ENCODE measurements around the gene FOLR2.
"Not testable (repeated sequence)": the region's sequence is repeated elsewhere in the genome, so short reads cannot be mapped to it uniquely, and the experiment has no call there.

The FOLR2 gene

GRCh38 chr11:72179804-72180396, 36.7 kb upstream of the FOLR2 start:
- no peak overlapping the region for H2AFZ ChIP-seq (ENCODE audit: low read length)
- H3K4me1 ChIP-seq (ENCODE audit: low read length) = no peaks in the 10 kb centered on the region
- no peaks in the 10 kb centered on the region for H3K36me3 ChIP-seq (replicated peaks; ENCODE audit: insufficient read depth, low read length)
- no peaks in the 10 kb centered on the region for H3F3A ChIP-seq (ENCODE audit: insufficient read depth, low read length)
- H3K27me3 ChIP-seq (replicated peaks; ENCODE audit: insufficient read depth, low read length) = no peaks in the 10 kb centered on the region
- no peaks in the 10 kb centered on the region for H3K79me2 ChIP-seq (ENCODE audit: low read length)
- no peaks in the 10 kb centered on the region for H3K9me3 ChIP-seq (replicated peaks; ENCODE audit: insufficient read depth, low read length)
- H4K20me1 ChIP-seq (ENCODE audit: insufficient read depth, low read length) = no peaks in the 10 kb centered on the region
- H3K9ac ChIP-seq (ENCODE audit: low read length) = no peak overlapping the region
- no peak overlapping the region for H3K27ac ChIP-seq (ENCODE audit: low read length)
- DNase-seq = no peak
- H3K4me2 ChIP-seq (ENCODE audit: low read depth, low read length) = no peak overlapping the region
- no peak overlapping the region for H3K4me3 ChIP-seq (ENCODE audit: low read length)
- no peak for TF ChIP-seq CTCF (IDR thresholded peaks at IDR 0.05; ENCODE audit: low read length)
- no peak for TF ChIP-seq EZH2phosphoT487 (IDR thresholded peaks at IDR 0.05; ENCODE audit: low read length)
- no peak for TF ChIP-seq EZH2 (optimal IDR thresholded peaks at IDR 0.05; ENCODE audit: low read depth, low read length)
- no peaks in the 10 kb centered on the region for H3K9me2 ChIP-seq (replicated peaks; ENCODE audit: insufficient read depth, low read length)

GRCh38 chr11:72180892-72181552, 35.6 kb upstream of the FOLR2 start:
- H3K4me3 ChIP-seq (ENCODE audit: low read length); H3F3A ChIP-seq (ENCODE audit: insufficient read depth, low read length); H3K27me3 ChIP-seq (replicated peaks; ENCODE audit: insufficient read depth, low read length); H2AFZ ChIP-seq (ENCODE audit: low read length); H4K20me1 ChIP-seq (ENCODE audit: insufficient read depth, low read length); H3K4me1 ChIP-seq (ENCODE audit: low read length); H3K36me3 ChIP-seq (replicated peaks; ENCODE audit: insufficient read depth, low read length); H3K9me2 ChIP-seq (replicated peaks; ENCODE audit: insufficient read depth, low read length); H3K79me2 ChIP-seq (ENCODE audit: low read length); H3K4me2 ChIP-seq (ENCODE audit: low read depth, low read length); H3K9ac ChIP-seq (ENCODE audit: low read length); H3K9me3 ChIP-seq (replicated peaks; ENCODE audit: insufficient read depth, low read length); DNase-seq; H3K27ac ChIP-seq (ENCODE audit: low read length): not testable (repeated sequence)

- not testable (repeated sequence) for H3K4me2 ChIP-seq (ENCODE audit: low read depth, low read length); H3K9ac ChIP-seq (ENCODE audit: low read length); H3K36me3 ChIP-seq (replicated peaks; ENCODE audit: insufficient read depth, low read length); H2AFZ ChIP-seq (ENCODE audit: low read length); H3K4me1 ChIP-seq (ENCODE audit: low read length); DNase-seq; H4K20me1 ChIP-seq (ENCODE audit: insufficient read depth, low read length); H3K4me3 ChIP-seq (ENCODE audit: low read length); H3K79me2 ChIP-seq (ENCODE audit: low read length); H3K9me2 ChIP-seq (replicated peaks; ENCODE audit: insufficient read depth, low read length); H3K27me3 ChIP-seq (replicated peaks; ENCODE audit: insufficient read depth, low read length); H3K27ac ChIP-seq (ENCODE audit: low read length); H3F3A ChIP-seq (ENCODE audit: insufficient read depth, low read length); H3K9me3 ChIP-seq (replicated peaks; ENCODE audit: insufficient read depth, low read length)
These were observed 35.0 kb upstream of the FOLR2 start for GRCh38 chr11:72181553-72181958.

- no peak for DNase-seq
- no peak overlapping the region for H2AFZ ChIP-seq (ENCODE audit: low read length)
- H3F3A ChIP-seq (ENCODE audit: insufficient read depth, low read length) = no peaks in the 10 kb centered on the region
- no peaks in the 10 kb centered on the region for H3K9me2 ChIP-seq (replicated peaks; ENCODE audit: insufficient read depth, low read length)
- H3K27me3 ChIP-seq (replicated peaks; ENCODE audit: insufficient read depth, low read length) = no peaks in the 10 kb centered on the region
- H3K9me3 ChIP-seq (replicated peaks; ENCODE audit: insufficient read depth, low read length) = no peaks in the 10 kb centered on the region
- H3K4me3 ChIP-seq (ENCODE audit: low read length) = no peak overlapping the region
- no peaks in the 10 kb centered on the region for H3K79me2 ChIP-seq (ENCODE audit: low read length)
- H3K4me1 ChIP-seq (ENCODE audit: low read length) = no peaks in the 10 kb centered on the region
- no peak overlapping the region for H3K4me2 ChIP-seq (ENCODE audit: low read depth, low read length)
- no peaks in the 10 kb centered on the region for H3K36me3 ChIP-seq (replicated peaks; ENCODE audit: insufficient read depth, low read length)
- no peaks in the 10 kb centered on the region for H4K20me1 ChIP-seq (ENCODE audit: insufficient read depth, low read length)
- no peak overlapping the region for H3K27ac ChIP-seq (ENCODE audit: low read length)
- no peak overlapping the region for H3K9ac ChIP-seq (ENCODE audit: low read length)
- TF ChIP-seq CTCF (IDR thresholded peaks at IDR 0.05; ENCODE audit: low read length) = no peak
- no peak for TF ChIP-seq EZH2phosphoT487 (IDR thresholded peaks at IDR 0.05; ENCODE audit: low read length)
- TF ChIP-seq EZH2 (optimal IDR thresholded peaks at IDR 0.05; ENCODE audit: low read depth, low read length) = no peak
These were observed 28.3 kb upstream of the FOLR2 start for GRCh38 chr11:72188267-72188666.

All from MM.1S (cell line).